ENCODE results near the gene CCDC74A.

- no peak for TF ChIP-seq SP1 (IDR thresholded peaks at IDR 0.05)
- TF ChIP-seq SUZ12 (IDR thresholded peaks at IDR 0.05): no peak
- TF ChIP-seq FOXM1 (IDR thresholded peaks at IDR 0.05; ENCODE audit: borderline replicate concordance): no peak
- TF ChIP-seq NFRKB (IDR thresholded peaks at IDR 0.05): no peak
- TF ChIP-seq ARNT (IDR thresholded peaks at IDR 0.05): no peak
Observed at GRCh38 chr2:131509615-131510014, 18.1 kb upstream of the CCDC74A start.
